ENCODE results near the gene MTHFS.

MTHFS gene

GRCh38 chr15:79862191-79862590 lies 34.6 kb downstream of the MTHFS start:
- 0 out of 2 replicates have a peak, but pooled peaks cover 3% of the 10 kb centered on the region for H3K36me3 ChIP-seq (ENCODE audit: low read length)
- no peak overlapping the region for H2AFZ ChIP-seq (ENCODE audit: low read depth, low read length, severe bottlenecking)
- H3K27ac ChIP-seq (ENCODE audit: low read depth, low read length) = no peak overlapping the region
- H3K79me2 ChIP-seq (ENCODE audit: insufficient read depth, low read length) = peaks cover 22% of the 10 kb centered on the region
- H3K4me2 ChIP-seq (ENCODE audit: low read depth, low read length, poor library complexity, severe bottlenecking) = no peak overlapping the region
- H3K9ac ChIP-seq (ENCODE audit: low read length) = no peak overlapping the region
- H3K27me3 ChIP-seq (ENCODE audit: low read length) = no peaks in the 10 kb centered on the region
- 0 out of 2 replicates have a peak, but pooled peaks cover 3% of the 10 kb centered on the region for H3F3A ChIP-seq (ENCODE audit: insufficient read depth)
- H3K9me2 ChIP-seq (replicated peaks; ENCODE audit: insufficient read depth, low read length) = no peaks in the 10 kb centered on the region
- H3K9me3 ChIP-seq (ENCODE audit: insufficient read depth, low read length) = no peaks in the 10 kb centered on the region
- H3K4me3 ChIP-seq (ENCODE audit: insufficient read depth, low read length, poor library complexity, severe bottlenecking) = no peak overlapping the region
- TF ChIP-seq CTCF (IDR thresholded peaks at IDR 0.05; ENCODE audit: insufficient read depth, low read length, poor library complexity, severe bottlenecking) (no peak), EZH2phosphoT487 (conservative IDR thresholded peaks at IDR 0.05; ENCODE audit: low read length) (no peak)
- no peaks in the 10 kb centered on the region for H4K20me1 ChIP-seq (ENCODE audit: low read depth, low read length)

GRCh38 chr15:79860661-79861060 lies 36.2 kb downstream of the MTHFS start:
- Histone ChIP-seq H3K9me3 (ENCODE audit: insufficient read depth, low read length) (no peaks in the 10 kb centered on the region), H3K36me3 (ENCODE audit: low read length) (0 out of 2 replicates have a peak, but pooled peaks cover 8% of the 10 kb centered on the region), H3K9ac (ENCODE audit: low read length) (no peak overlapping the region), H3K4me3 (ENCODE audit: insufficient read depth, low read length, poor library complexity, severe bottlenecking) (no peak overlapping the region), H4K20me1 (ENCODE audit: low read depth, low read length) (no peaks in the 10 kb centered on the region), H3K27me3 (ENCODE audit: low read length) (no peaks in the 10 kb centered on the region), H3K9me2 (replicated peaks; ENCODE audit: insufficient read depth, low read length) (no peaks in the 10 kb centered on the region), H2AFZ (ENCODE audit: low read depth, low read length, severe bottlenecking) (no peak overlapping the region), H3K27ac (ENCODE audit: low read depth, low read length) (no peak overlapping the region), H3F3A (ENCODE audit: insufficient read depth) (0 out of 2 replicates have a peak, but pooled peaks cover 3% of the 10 kb centered on the region), H3K4me2 (ENCODE audit: low read depth, low read length, poor library complexity, severe bottlenecking) (no peak overlapping the region), H3K79me2 (ENCODE audit: insufficient read depth, low read length) (peaks cover 20% of the 10 kb centered on the region)
- TF ChIP-seq EZH2phosphoT487 (conservative IDR thresholded peaks at IDR 0.05; ENCODE audit: low read length) (no peak), CTCF (IDR thresholded peaks at IDR 0.05; ENCODE audit: insufficient read depth, low read length, poor library complexity, severe bottlenecking) (no peak)

GRCh38 chr15:79858469-79858868 lies 38.3 kb downstream of the MTHFS start:
- Histone ChIP-seq H2AFZ (ENCODE audit: low read depth, low read length, severe bottlenecking) (no peak overlapping the region), H3K36me3 (ENCODE audit: low read length) (0 out of 2 replicates have a peak, but pooled peaks cover 5% of the 10 kb centered on the region), H3K27ac (ENCODE audit: low read depth, low read length) (no peak overlapping the region), H3K79me2 (ENCODE audit: insufficient read depth, low read length) (peaks cover 14% of the 10 kb centered on the region), H3K9me2 (replicated peaks; ENCODE audit: insufficient read depth, low read length) (no peaks in the 10 kb centered on the region), H3F3A (ENCODE audit: insufficient read depth) (peaks cover 3% of the 10 kb centered on the region; the same call in 1 of the 2 replicates), H3K9me3 (ENCODE audit: insufficient read depth, low read length) (no peaks in the 10 kb centered on the region), H3K9ac (ENCODE audit: low read length) (no peak overlapping the region), H4K20me1 (ENCODE audit: low read depth, low read length) (no peaks in the 10 kb centered on the region), H3K4me2 (ENCODE audit: low read depth, low read length, poor library complexity, severe bottlenecking) (no peak overlapping the region), H3K4me3 (ENCODE audit: insufficient read depth, low read length, poor library complexity, severe bottlenecking) (no peak overlapping the region), H3K27me3 (ENCODE audit: low read length) (no peaks in the 10 kb centered on the region)
- TF ChIP-seq EZH2phosphoT487 (conservative IDR thresholded peaks at IDR 0.05; ENCODE audit: low read length) (no peak), CTCF (IDR thresholded peaks at IDR 0.05; ENCODE audit: insufficient read depth, low read length, poor library complexity, severe bottlenecking) (no peak)

Measured in SU-DHL-6 (cell line).